ENCODE data around the gene TYMS.
"Not testable (repeated sequence)": the region's sequence is repeated elsewhere in the genome, so short reads cannot be mapped to it uniquely, and the experiment has no call there.

Gene TYMS

GRCh38 chr18:677145-677544 lies 19.7 kb downstream of the TYMS start:
- no peak for DNase-seq

GRCh38 chr18:677951-678381 lies 20.5 kb downstream of the TYMS start:
- peak in 27 of 58 donors; percentile 6 to 65 (median 30) for DNase-seq

GRCh38 chr18:678482-679182 lies 21.2 kb downstream of the TYMS start:
- DNase-seq, result no peak

DNA sequence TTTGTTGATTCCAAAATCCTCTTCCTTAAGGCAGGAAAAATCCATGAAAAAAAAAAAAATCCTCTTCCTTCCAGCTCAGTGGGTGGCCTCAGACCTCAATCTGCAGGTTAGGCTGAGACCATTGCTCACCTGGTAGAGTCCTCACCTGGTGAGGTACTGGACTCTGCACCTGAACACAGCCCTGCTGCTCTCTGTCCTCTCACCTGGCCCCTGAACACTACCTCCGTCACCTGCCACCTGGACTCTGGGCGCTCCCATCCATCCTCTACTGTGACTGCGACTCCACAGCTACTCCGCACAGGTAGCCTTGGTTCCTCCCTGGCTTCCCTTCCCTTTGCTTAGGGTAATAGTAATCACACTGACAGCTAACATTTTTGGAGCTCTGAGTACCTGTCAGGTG lies 22.1 kb downstream of the TYMS start:
- no peak for DNase-seq

DNA sequence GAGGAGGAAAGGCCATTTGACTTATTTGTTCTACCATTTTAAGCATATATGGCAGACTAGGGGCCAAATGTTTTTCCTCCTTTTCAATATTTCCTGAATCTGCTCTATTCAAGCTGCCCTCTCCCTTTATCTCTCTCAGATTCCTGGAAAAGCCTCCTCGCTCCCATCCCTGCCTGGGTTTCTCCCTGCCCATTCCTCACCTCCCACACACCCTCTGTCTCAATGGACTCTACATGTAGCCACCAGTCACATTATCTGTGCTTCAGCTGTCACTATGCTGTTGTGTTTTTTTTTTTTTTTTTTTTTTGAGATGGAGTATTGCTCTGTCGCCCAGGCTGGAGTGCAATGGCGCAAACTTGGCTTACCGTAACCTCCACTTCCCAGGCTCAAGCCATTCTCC lies 22.9 kb downstream of the TYMS start:
- peak in 9 of 58 donors; percentile 5 to 41 (median 24) for DNase-seq

DNA sequence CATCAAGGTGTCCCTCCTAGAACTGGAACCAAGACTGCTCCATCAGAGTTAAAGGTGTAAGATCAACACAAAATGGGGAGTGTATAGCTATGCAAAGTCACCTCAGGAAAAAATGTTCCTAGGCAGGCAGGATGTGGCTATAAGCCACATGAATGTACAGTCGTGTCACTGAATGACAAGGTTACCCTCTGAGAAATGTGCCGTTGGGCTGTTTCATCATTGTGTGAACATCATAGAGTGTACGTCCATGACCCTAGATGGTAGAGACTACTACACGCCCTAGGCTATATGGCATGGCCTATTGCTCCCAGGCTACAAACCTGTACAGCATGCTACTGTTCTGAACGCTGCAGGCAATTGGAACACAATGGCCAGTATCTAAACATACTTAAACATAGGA lies 24.5 kb downstream of the TYMS start:
- DNase-seq, result no peak

GRCh38 chr18:682416-682815 lies 25.0 kb downstream of the TYMS start:
- DNase-seq, result not testable (repeated sequence)

DNA sequence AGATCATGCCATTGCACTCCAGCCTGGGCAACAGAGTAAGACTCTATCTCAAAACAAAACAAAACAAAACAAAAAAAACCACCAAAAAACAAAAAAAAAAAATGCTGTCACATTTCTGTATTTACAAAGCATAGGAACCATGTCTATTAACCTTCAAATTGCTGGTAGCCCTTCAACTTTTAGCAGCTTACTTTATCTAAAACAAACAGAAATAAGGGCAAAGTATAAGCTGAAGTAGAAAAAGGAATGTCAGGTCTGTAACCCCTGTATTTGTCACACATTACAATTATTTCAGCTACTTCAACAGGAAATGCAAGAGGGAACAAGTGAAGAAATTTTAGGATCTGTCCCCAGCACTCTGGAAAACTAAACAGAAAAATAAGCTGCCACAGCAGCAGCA lies 25.4 kb downstream of the TYMS start:
- no peak for DNase-seq

DNA sequence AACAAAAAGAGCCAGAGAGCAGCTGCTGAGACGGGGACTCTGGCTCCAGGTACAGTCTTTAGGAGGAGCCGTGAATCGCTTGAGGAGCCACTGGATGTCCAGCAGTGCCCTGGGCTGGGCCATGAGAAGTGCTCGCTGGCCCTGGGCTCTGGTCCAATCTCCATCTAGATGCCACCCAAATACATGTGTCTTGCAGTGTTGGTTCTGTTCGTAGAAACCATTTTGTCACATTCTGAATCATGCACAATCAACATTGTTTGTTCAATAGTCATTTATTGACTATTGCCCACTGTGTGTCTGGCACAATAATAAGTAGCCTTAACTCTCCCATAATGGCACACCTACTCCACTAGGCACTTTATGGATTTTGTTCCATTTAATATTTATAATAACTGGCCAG lies 26.1 kb downstream of the TYMS start:
- no peak for DNase-seq

DNA sequence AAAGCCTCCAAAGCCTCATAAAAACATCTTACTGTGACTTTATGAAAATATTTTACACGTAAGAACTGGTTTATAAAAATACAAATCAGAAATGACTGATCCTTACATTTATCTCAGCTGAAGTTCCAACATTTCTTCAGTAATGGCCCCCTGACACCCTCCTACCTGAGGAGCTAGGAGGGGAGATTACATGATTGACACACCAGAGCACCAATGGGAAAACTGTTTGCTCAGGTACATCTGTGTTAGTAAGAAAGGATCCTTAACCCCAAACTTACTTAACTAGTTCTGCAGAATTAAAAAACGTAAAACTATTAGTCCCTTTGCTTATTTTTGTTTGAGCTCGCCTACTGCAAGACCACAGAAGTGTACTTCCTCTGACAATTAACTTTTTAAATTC lies 28.0 kb downstream of the TYMS start:
- no peak for DNase-seq

DNA sequence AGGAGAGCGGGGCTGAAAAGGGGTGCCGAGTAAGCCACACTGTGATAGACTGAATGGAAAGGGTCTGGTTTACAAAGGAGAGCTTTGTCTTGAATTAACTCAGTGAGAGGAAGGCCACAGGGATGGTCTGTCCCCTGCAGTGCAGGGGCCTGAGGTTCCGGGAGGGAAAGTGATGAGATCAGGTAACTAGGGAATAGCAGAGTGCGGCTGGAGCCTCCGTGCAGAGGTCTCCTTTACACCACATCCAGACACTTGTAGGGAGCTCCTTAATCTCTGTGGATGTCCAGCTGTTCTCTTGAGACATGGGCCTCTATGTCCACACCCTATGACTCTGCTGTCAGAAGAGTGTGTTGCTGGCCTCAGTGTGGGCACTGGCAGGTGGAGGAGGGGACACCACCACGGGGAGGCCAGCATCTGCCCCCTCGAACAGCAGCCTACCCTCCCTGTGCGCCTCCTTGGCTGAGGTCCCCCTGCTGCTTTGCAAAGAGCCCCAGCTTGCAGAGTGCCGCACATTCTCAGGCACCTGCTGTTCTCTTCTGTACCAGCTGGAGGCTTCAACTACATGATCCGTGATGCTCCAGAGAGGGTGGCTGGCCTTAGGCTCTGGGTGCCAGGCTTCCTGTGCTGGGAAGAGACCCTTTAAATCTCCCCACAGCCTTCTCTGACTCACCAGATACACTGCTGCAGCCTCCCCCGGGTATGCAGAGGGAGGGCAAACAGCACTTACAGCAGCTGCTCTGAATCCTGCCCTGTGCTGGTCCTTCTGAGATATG lies 29.1 kb downstream of the TYMS start:
- peak in 3 of 58 donors; percentile 7 to 28 (median 8) for DNase-seq

DNA sequence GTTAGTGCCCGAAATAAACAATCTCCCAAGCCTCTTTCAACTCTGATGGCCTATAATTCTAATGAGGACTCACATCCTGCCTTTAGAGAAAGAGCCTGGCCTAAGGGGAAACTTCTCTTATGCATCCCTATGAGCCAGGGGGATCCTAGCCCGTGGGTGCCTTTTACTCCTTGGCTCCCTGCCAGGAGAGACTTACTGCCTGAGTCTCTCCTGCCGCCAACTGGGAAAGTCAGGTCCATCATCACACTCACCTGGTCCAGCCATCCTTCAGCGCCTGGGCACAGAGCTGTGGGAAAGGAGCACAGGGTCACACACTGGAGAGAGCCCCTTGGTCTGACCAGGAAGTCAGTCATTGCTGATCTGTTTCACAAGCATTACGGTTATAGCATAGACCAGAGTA lies 30.9 kb downstream of the TYMS start:
- no peak for DNase-seq

DNA sequence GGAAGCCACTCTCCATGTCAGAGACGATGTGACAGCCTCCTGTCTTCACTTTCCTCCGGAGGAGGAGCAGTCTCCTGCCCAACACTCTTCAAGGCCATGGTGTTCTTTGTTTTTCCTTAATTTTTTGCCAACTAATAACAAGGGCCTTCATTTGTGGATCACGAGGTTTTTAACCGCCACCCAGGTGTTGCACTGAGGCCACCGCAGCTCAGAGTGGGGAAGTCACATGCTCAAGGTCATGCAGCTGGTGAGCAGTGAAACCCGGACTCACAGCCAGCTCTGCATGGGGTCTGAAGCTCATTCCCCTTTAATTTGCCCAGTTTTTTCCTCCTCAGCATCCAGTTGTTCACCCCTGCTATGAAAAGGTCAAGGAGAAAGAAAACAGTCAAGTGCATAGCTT lies 35.4 kb downstream of the TYMS start:
- DNase-seq, result no peak

- DNase-seq, result peak in 2 of 58 donors; percentile 8 to 17
Observed at GRCh38 chr18:693466-694187, 36.2 kb downstream of the TYMS start.

DNA sequence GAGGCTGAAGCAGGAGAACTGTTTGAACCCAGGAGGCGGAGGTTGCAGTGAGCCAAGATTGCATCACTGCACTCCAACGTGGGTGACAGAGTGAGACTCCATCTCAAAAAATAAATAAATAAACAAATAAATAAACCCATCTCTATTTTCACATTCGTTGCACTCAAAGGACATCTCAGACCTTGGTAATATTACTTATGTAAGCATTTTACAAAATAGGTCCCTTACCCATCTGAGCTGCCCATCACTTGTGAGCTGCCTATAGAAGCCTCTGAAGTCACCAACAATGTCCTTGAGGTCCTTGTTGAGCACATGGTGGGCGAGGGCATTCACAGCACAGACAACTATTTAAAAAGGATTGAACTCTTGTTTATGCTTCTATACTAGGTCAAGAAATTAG lies 39.6 kb downstream of the TYMS start:
- no peak for DNase-seq

- DNase-seq, result no peak
Observed at GRCh38 chr18:697800-698199, 40.3 kb downstream of the TYMS start.

GRCh38 chr18:703213-703967 lies 45.9 kb downstream of the TYMS start:
- no peak for DNase-seq

DNA sequence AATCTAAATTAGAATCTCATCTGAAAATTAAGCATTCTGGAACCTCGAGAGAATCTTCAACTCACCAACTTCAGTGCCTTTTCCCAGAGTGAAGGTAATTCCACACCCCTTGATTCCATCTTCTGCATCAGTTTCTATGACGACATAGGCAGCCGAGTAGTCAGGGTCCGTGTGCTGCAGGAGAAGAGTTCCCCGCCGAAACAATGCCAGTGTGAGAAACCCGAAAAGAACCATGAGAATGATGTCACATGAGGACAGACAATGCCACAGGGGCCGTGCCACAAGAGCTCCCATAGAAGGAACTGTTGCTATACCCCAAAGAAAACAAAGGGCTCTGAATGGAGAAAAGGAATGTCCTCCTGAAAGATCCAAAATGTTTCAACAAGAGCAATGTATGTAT lies 49.0 kb downstream of the TYMS start:
- DNase-seq, result peak in 3 of 58 donors; percentile 3 to 6 (median 6)

DNA sequence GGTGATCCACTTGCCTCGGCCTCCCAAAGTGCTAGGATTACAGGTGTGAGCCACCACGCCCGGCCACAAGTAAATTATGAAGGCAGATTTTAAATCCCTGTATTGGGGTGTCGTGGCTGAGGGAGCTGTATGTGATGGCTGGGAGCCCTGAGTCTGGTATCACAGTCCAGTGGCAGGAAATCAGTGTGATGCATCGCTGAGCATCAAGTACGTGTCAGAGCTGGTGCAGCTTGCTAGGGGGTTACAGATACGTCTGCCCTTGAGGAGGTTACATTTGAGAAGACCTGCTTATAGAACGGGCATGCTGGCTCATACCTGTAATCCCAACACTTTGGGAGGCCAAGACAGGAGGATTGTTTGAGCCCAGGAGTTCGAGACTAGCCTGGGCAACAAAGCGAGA lies 50.6 kb downstream of the TYMS start:
- DNase-seq, result no peak

DNA sequence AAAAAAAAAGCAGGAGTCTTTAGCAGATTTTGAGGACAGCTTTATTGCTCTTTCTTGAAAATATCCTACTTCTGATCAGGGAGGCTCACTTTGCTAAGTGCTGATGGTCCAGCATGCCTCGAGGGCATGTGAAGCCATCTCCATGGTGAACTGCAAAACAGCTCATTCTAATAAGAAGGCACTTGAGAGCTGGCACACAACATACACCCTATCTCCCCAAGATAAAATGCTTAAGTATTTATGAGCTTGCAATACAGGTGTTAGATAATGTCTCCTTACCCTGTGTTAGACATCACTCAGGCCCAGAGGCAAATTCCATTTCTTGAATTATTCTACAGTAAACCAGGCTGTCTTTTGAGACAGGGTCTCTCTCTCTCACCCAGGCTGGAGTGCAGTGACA lies 52.3 kb downstream of the TYMS start:
- DNase-seq, result no peak

Data from anterior cingulate cortex (tissue), 58 donors.